Adrenal gland (tissue), 5 donors: Measurements from ENCODE around the gene OR1F1.

ENCODE experiments used
- CTCF ChIP-seq, 6 experiments: fragments of 450-650 bp in 4 of 6; fragments of 200-600 bp in 2 of 6; sonication (generic) in 1 of 6; IDR thresholded peaks; 1 replicate in 5 of 6; 2 replicates in 1 of 6; pipeline versions ENCODE4 v1.5.1 to v1.8.0; 2016 to 2021; ENCODE audit warnings: antibody characterized with exemption in 6 of 6, mild to moderate bottlenecking in 2 of 6, moderate library complexity in 1 of 6
- POLR2A ChIP-seq, 2 donors: fragments of 450-650 bp; IDR thresholded peaks; one replicate each; pipeline ENCODE4 v1.6.1; 2017; ENCODE audit warnings: antibody characterized with exemption in 2 of 2, mild to moderate bottlenecking in 2 of 2, moderate library complexity in 1 of 2
- donor health status: DM: no; HTN: no; CAD: no.

- TF ChIP-seq CTCF (IDR thresholded peaks at IDR 0.05), result no peak
- no peak for TF ChIP-seq POLR2A (IDR thresholded peaks at IDR 0.05)
Measured at GRCh38 chr16:3249451-3249850, 61.4 kb downstream of the OR1F1 start.
